ENCODE measurements around the gene GPD1L. TPM values are rescaled to one million over a fixed set of nuclear protein-coding genes. Genes with fewer than 3 reads are reported as not detected.

GPD1L gene
- total RNA-seq, 3 donors from 2014 or later = 56.3 to 66.6 (median 58.3) TPM

DNA sequence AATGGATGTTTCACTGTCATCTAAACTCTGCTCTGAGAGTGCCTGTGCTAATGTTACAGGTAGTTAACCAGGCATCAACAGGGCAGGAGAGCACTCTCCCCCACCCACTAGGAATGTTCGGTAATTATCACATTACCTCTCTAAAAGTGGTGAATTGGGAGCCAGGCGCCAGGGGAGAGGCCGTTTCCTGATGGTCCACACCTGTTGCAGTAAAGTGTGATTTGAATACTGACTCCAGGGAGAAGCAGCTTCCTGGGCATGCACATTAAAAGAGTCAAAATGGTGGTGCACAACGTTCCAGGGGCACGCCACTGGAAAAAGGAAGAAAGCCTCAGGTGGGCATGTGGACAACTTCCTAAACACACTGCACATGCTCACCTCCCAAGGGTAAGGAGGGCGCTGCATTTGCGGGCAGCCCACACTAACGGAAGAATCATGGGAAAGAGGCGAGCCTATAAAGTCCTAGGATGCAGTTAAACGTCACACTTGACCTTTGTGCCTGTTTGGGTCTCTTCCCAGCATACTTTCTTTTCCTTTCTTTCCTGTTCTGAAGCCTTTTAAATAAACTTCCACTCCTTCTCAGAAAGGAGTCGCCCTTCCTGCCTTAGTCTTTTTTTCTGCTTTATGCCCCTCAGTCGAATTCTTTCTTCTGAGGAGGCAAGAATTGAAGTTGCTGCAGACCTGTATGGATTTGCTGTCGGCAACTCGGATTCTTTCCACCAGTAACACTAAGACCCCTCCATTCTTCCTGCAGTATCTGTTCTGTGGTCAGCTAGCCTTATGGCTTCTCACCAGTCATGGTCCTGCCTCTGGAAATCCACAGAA lies 28.9 kb upstream of the GPD1L start:
- Histone ChIP-seq H3K9me3 (no peaks in the 10 kb centered on the region), H3K4me1 (no peaks in the 10 kb centered on the region), H3K27ac (peak overlapping the region in 1 of 2 donors; percentile 12), H3K27me3 (no peaks in the 10 kb centered on the region), H3K4me3 (no peak overlapping the region), H3K36me3 (no peaks in the 10 kb centered on the region)
- intact Hi-C loops (cut with DNase I; ENCODE audit: low total_unique reads) = no loop called here
- TF ChIP-seq, protein P1, sequence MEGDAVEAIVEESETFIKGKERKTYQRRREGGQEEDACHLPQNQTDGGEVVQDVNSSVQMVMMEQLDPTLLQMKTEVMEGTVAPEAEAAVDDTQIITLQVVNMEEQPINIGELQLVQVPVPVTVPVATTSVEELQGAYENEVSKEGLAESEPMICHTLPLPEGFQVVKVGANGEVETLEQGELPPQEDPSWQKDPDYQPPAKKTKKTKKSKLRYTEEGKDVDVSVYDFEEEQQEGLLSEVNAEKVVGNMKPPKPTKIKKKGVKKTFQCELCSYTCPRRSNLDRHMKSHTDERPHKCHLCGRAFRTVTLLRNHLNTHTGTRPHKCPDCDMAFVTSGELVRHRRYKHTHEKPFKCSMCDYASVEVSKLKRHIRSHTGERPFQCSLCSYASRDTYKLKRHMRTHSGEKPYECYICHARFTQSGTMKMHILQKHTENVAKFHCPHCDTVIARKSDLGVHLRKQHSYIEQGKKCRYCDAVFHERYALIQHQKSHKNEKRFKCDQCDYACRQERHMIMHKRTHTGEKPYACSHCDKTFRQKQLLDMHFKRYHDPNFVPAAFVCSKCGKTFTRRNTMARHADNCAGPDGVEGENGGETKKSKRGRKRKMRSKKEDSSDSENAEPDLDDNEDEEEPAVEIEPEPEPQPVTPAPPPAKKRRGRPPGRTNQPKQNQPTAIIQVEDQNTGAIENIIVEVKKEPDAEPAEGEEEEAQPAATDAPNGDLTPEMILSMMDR (IDR thresholded peaks at IDR 0.05) = no peak
- TF ChIP-seq POLR2A (IDR thresholded peaks at IDR 0.05) (no peak), POLR2AphosphoS5 (IDR thresholded peaks at IDR 0.05) (no peak)
- no peak for DNase-seq (ENCODE audit: low spot score in 2 of 2)

GRCh38 chr3:32078085-32078634 lies 28.3 kb upstream of the GPD1L start:
- TF ChIP-seq, protein P1 (IDR thresholded peaks at IDR 0.05) = no peak
- TF ChIP-seq POLR2AphosphoS5 (IDR thresholded peaks at IDR 0.05) = no peak
- TF ChIP-seq POLR2A (IDR thresholded peaks at IDR 0.05) = no peak
- no peak overlapping the region for H3K4me3 ChIP-seq
- no peaks in the 10 kb centered on the region for H3K27me3 ChIP-seq
- no peaks in the 10 kb centered on the region for H3K36me3 ChIP-seq
- intact Hi-C loops (cut with DNase I; ENCODE audit: low total_unique reads) = no loop called here
- no peaks in the 10 kb centered on the region for H3K9me3 ChIP-seq
- H3K27ac ChIP-seq = no peak overlapping the region
- H3K4me1 ChIP-seq = no peaks in the 10 kb centered on the region
- no peak for DNase-seq (ENCODE audit: low spot score in 2 of 2)

- no peak overlapping the region for H3K4me3 ChIP-seq
- no peaks in the 10 kb centered on the region for H3K9me3 ChIP-seq
- H3K4me1 ChIP-seq = no peaks in the 10 kb centered on the region
- TF ChIP-seq POLR2AphosphoS5 (IDR thresholded peaks at IDR 0.05) (no peak), POLR2A (IDR thresholded peaks at IDR 0.05) (no peak)
- TF ChIP-seq, protein P1 (IDR thresholded peaks at IDR 0.05) = no peak
- intact Hi-C loops (cut with DNase I; ENCODE audit: low total_unique reads) = no loop called here
- H3K36me3 ChIP-seq = no peaks in the 10 kb centered on the region
- no peak overlapping the region for H3K27ac ChIP-seq
- no peak for DNase-seq (ENCODE audit: low spot score in 2 of 2)
- H3K27me3 ChIP-seq = no peaks in the 10 kb centered on the region
Observed at GRCh38 chr3:32078864-32079263, 27.6 kb upstream of the GPD1L start.

DNA sequence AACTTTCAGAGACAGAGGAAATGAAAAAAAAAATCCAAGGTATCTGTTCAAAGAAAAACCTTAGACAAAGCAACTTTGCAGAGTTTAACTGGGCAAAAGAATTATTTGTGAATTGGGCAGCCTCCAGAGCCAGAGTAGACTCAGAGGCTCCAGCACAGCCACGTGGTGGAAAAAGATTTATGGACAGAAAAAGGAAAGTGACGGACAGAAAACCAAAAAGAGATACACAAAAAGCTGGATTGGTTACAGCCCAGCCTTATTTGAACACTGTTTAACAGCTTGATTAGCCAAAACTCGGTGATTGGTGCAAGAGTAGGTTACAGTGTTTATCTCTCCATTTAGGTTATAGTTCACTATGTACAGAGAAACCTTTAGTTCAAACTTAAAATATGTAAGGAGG lies 23.7 kb upstream of the GPD1L start:
- no peak for TF ChIP-seq POLR2A (IDR thresholded peaks at IDR 0.05)
- TF ChIP-seq, protein P1 (IDR thresholded peaks at IDR 0.05) = no peak
- no peak for TF ChIP-seq POLR2AphosphoS5 (IDR thresholded peaks at IDR 0.05)
- H3K4me3 ChIP-seq = no peak overlapping the region
- no peaks in the 10 kb centered on the region for H3K4me1 ChIP-seq
- intact Hi-C loops (cut with DNase I; ENCODE audit: low total_unique reads) = no loop called here
- DNase-seq (ENCODE audit: low spot score in 2 of 2) = no peak
- no peaks in the 10 kb centered on the region for H3K36me3 ChIP-seq
- no peaks in the 10 kb centered on the region for H3K9me3 ChIP-seq
- H3K27me3 ChIP-seq = no peaks in the 10 kb centered on the region
- no peak overlapping the region for H3K27ac ChIP-seq

GRCh38 chr3:32083702-32084270 lies 22.6 kb upstream of the GPD1L start:
- H3K27ac ChIP-seq = no peak overlapping the region
- DNase-seq (ENCODE audit: low spot score in 2 of 2) = no peak
- H3K4me3 ChIP-seq = no peak overlapping the region
- H3K4me1 ChIP-seq = no peaks in the 10 kb centered on the region
- no peaks in the 10 kb centered on the region for H3K36me3 ChIP-seq
- no peak for TF ChIP-seq POLR2A (IDR thresholded peaks at IDR 0.05)
- no peaks in the 10 kb centered on the region for H3K27me3 ChIP-seq
- H3K9me3 ChIP-seq = no peaks in the 10 kb centered on the region
- intact Hi-C loops (cut with DNase I; ENCODE audit: low total_unique reads) = no loop called here
